ENCODE data around the gene AGT.

The AGT gene

DNA sequence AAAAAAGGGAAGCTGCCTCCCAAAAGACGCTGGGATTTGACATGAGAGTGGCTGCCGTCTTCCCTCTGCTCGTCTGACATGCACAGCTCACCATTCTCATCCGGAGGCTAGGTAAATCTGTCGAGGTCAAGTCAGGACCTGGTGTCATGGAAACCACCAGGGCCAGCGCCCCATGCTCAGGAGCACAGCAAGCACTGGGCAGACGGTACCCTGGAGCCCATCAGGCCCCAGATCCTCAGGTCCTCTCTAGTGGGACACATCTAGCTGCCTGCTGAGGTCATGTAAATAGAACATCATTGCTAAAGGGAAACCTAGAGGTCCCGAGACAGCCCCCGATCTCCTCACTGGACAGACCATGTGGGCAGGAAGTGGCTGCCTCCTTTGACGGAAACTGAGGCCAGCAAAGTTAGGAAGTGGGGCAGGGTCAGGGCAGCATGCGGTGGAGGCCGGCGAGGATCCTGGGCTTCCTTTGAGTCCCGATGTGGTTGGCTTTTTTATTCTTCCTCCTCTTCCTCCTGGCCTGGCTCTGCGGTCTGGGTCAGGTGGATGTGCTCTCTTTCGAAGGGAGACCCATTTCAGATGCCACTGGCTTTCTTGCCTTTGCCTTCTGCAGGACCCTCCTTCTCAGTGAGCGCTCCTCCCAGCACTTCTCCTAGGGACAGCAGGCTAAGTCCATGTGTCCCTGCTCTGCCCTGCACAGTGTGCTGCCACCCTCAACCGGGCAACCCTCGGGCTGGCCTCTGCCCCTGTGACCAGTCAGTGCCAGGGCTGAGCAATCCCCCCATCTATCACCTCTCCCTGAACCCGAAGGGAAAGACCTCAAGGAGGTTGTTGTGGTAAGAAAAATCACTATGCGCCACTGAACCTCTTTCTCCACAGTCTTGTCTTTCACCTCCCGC lies 5.9 kb downstream of the AGT start:
- no peaks in the 10 kb centered on the region for H3F3A ChIP-seq (ENCODE audit: insufficient read depth, low read length)

DNA sequence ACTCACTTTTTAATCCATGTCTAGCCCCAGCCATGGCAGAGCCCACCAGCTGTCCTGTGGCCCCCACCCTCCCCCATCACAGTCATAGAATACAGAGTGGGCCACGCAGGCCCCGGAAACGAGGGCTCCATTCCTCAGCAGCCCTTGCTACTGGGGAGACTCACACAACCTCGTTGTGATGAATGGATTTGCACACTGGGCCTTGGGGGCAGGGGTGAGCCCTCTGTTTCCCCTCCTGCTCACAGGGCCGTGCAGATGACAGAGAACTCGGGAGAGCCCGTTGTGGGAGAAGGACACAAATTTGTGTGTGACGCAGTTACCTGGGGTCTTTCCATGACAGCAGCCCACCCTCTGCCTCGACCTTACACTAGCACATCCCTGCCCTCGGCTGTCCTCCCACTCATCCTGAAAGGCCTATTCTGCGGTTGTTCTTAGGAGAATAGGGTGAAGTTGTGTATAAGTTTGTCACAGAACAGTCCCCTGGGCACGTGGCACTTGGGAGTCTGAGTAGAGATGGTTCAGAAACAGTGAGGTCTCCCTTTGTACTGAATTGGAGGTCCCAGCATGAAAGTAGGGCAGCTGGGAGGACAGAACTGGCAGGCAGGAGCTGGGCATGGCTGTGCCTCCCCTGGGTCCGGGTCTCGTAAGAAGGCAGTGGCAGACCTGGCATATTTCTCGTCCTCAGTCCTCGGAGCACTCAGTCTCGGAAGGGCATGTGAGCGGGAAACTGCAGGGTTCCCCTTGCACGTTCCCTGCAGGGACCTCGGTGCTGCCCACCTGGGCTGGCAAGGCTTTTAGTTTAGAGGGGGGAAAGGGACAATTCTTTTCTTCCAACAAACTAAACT lies 6.8 kb downstream of the AGT start:
- no peak overlapping the region for H3K9ac ChIP-seq (ENCODE audit: low read length)
- H3K9me2 ChIP-seq (replicated peaks; ENCODE audit: insufficient read depth, low read length), result no peaks in the 10 kb centered on the region
- no peaks in the 10 kb centered on the region for H3K27me3 ChIP-seq (replicated peaks; ENCODE audit: insufficient read depth, low read length)
- no peak overlapping the region for H3K27ac ChIP-seq (ENCODE audit: low read length)
- H3F3A ChIP-seq (ENCODE audit: insufficient read depth, low read length), result no peaks in the 10 kb centered on the region
- H3K36me3 ChIP-seq (replicated peaks; ENCODE audit: insufficient read depth, low read length), result no peaks in the 10 kb centered on the region
- no peaks in the 10 kb centered on the region for H3K9me3 ChIP-seq (replicated peaks; ENCODE audit: insufficient read depth, low read length)
- no peak overlapping the region for H3K4me2 ChIP-seq (ENCODE audit: low read depth, low read length)
- no peaks in the 10 kb centered on the region for H4K20me1 ChIP-seq (ENCODE audit: insufficient read depth, low read length)
- no peaks in the 10 kb centered on the region for H3K4me1 ChIP-seq (ENCODE audit: low read length)
- no peak for DNase-seq
- H3K79me2 ChIP-seq (ENCODE audit: low read length), result no peaks in the 10 kb centered on the region
- TF ChIP-seq EZH2 (optimal IDR thresholded peaks at IDR 0.05; ENCODE audit: low read depth, low read length) (no peak), EZH2phosphoT487 (IDR thresholded peaks at IDR 0.05; ENCODE audit: low read length) (no peak)
- TF ChIP-seq, protein P1, sequence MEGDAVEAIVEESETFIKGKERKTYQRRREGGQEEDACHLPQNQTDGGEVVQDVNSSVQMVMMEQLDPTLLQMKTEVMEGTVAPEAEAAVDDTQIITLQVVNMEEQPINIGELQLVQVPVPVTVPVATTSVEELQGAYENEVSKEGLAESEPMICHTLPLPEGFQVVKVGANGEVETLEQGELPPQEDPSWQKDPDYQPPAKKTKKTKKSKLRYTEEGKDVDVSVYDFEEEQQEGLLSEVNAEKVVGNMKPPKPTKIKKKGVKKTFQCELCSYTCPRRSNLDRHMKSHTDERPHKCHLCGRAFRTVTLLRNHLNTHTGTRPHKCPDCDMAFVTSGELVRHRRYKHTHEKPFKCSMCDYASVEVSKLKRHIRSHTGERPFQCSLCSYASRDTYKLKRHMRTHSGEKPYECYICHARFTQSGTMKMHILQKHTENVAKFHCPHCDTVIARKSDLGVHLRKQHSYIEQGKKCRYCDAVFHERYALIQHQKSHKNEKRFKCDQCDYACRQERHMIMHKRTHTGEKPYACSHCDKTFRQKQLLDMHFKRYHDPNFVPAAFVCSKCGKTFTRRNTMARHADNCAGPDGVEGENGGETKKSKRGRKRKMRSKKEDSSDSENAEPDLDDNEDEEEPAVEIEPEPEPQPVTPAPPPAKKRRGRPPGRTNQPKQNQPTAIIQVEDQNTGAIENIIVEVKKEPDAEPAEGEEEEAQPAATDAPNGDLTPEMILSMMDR (IDR thresholded peaks at IDR 0.05; ENCODE audit: low read length), result no peak
- no peak overlapping the region for H2AFZ ChIP-seq (ENCODE audit: low read length)
- H3K4me3 ChIP-seq (ENCODE audit: low read length), result no peak overlapping the region

More for the DNA sequence above, 5.9 kb downstream of the AGT start:
- Histone ChIP-seq H3K4me1 (ENCODE audit: low read length) (no peaks in the 10 kb centered on the region), H3K36me3 (replicated peaks; ENCODE audit: insufficient read depth, low read length) (no peaks in the 10 kb centered on the region), H3K9me3 (replicated peaks; ENCODE audit: insufficient read depth, low read length) (no peaks in the 10 kb centered on the region), H3K9ac (ENCODE audit: low read length) (no peak overlapping the region), H3K9me2 (replicated peaks; ENCODE audit: insufficient read depth, low read length) (no peaks in the 10 kb centered on the region), H3K4me3 (ENCODE audit: low read length) (no peak overlapping the region), H2AFZ (ENCODE audit: low read length) (no peak overlapping the region), H3K4me2 (ENCODE audit: low read depth, low read length) (no peak overlapping the region), H3K79me2 (ENCODE audit: low read length) (no peaks in the 10 kb centered on the region), H3K27me3 (replicated peaks; ENCODE audit: insufficient read depth, low read length) (no peaks in the 10 kb centered on the region), H4K20me1 (ENCODE audit: insufficient read depth, low read length) (no peaks in the 10 kb centered on the region), H3K27ac (ENCODE audit: low read length) (no peak overlapping the region)
- no peak for TF ChIP-seq EZH2phosphoT487 (IDR thresholded peaks at IDR 0.05; ENCODE audit: low read length)
- TF ChIP-seq, protein P1 (IDR thresholded peaks at IDR 0.05; ENCODE audit: low read length), result no peak
- TF ChIP-seq EZH2 (optimal IDR thresholded peaks at IDR 0.05; ENCODE audit: low read depth, low read length), result no peak
- no peak for DNase-seq

DNA sequence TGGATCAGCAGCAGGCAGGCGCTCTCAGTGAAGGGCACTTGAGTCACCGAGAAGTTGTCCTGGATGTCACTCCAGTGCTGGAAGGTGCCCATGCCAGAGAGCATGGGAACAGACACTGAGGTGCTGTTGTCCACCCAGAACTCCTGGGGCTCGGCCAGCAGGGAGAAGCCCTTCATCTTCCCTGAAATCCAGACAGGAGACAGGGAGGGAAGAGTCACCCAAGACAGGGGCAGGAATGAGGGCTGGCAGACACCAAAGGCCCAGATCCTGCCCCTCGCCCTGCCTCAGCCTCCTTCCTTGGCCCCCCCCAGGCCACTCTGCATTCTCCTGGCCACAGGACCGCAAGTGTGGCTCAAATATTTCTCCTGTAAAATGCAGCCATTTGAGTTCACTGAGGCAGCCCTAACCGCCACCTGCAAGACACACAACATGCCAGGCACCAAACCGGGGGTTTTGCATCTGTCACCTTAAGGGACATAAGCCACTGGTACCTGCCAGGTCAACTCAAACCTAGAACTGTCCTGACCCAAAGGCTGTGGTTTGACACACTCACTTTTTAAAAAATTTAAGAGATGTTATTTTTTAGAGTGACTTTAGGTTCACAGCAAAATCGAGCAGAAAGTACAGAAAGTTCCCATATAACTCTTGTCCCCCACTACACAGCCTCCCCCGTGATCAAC lies 7.8 kb downstream of the AGT start:
- no peak overlapping the region for H2AFZ ChIP-seq (ENCODE audit: low read length)
- no peaks in the 10 kb centered on the region for H3K9me2 ChIP-seq (replicated peaks; ENCODE audit: insufficient read depth, low read length)
- no peak overlapping the region for H3K4me2 ChIP-seq (ENCODE audit: low read depth, low read length)
- no peak for DNase-seq
- no peaks in the 10 kb centered on the region for H3K36me3 ChIP-seq (replicated peaks; ENCODE audit: insufficient read depth, low read length)
- H3K79me2 ChIP-seq (ENCODE audit: low read length), result no peaks in the 10 kb centered on the region
- H3K9ac ChIP-seq (ENCODE audit: low read length), result no peak overlapping the region
- no peaks in the 10 kb centered on the region for H3K4me1 ChIP-seq (ENCODE audit: low read length)
- no peaks in the 10 kb centered on the region for H3K27me3 ChIP-seq (replicated peaks; ENCODE audit: insufficient read depth, low read length)
- no peak overlapping the region for H3K27ac ChIP-seq (ENCODE audit: low read length)
- no peaks in the 10 kb centered on the region for H3F3A ChIP-seq (ENCODE audit: insufficient read depth, low read length)
- H3K9me3 ChIP-seq (replicated peaks; ENCODE audit: insufficient read depth, low read length), result no peaks in the 10 kb centered on the region
- no peaks in the 10 kb centered on the region for H4K20me1 ChIP-seq (ENCODE audit: insufficient read depth, low read length)
- no peak overlapping the region for H3K4me3 ChIP-seq (ENCODE audit: low read length)
- TF ChIP-seq EZH2phosphoT487 (IDR thresholded peaks at IDR 0.05; ENCODE audit: low read length) (no peak), EZH2 (optimal IDR thresholded peaks at IDR 0.05; ENCODE audit: low read depth, low read length) (no peak)
- TF ChIP-seq, protein P1 (IDR thresholded peaks at IDR 0.05; ENCODE audit: low read length), result no peak
